AG09309 (cell line): ENCODE results near the gene GPX3.

Experiments
- DNase-seq: peaks from one replicate; pipeline ENCODE4 v3.0.0-alpha.2; 2010; ENCODE audit warnings: low read depth
- H3K4me3 ChIP-seq: 2 replicates; pipeline ENCODE4 v1.5.1; 2011; ENCODE audit warnings: mild to moderate bottlenecking, low read depth, low read length, moderate library complexity; ENCODE audit not compliant: control insufficient read depth
- TF ChIP-seq, protein P1 (sequence below): IDR thresholded peaks from 2 replicates; pipeline ENCODE4 v1.5.1; 2011; ENCODE audit warnings: mild to moderate bottlenecking, low read depth, low read length, inconsistent platforms; ENCODE audit not compliant: insufficient read depth, control insufficient read depth; ENCODE audit errors: missing control alignments

The GPX3 gene

DNA sequence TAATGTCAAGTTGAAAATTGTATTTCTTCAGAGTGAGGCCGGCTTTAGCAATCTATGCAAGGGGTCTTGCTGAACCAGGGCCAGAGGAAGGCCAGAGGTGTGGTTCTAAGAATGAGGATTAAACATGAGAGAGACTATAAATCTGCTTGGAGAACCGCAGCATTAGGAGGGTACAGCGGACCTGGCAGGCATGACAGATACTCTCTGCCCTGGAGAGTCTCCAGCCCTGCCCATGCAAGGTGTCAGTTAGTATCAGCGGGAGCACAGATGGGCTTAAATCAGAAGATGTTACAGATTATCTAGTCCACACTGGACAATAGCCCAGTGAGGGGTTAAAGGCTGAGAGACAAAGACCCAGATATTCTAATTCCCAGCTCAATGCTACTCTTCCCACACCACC is 11.5 kb upstream of the GPX3 start:
- DNase-seq, result no peak

DNA sequence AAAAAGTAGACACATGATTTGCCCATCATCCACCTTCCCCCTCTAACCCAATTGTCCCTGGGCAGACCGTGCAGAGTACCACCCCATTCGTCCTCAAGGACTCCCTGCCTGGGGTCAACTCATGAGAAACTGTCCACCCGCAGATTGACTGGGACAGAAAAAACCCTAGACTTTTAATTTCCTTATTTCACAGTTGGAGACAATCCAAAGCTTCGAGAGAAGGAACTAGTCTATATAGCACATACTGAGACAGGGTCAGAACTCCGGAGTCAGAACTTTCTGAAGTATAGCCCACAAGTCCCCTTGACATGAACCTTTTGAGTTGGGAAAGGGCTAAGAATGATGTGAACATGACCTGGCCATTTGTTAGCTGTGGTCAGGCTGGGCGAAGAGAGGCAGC is 7.5 kb upstream of the GPX3 start:
- no peak overlapping the region for H3K4me3 ChIP-seq
- TF ChIP-seq, protein P1, sequence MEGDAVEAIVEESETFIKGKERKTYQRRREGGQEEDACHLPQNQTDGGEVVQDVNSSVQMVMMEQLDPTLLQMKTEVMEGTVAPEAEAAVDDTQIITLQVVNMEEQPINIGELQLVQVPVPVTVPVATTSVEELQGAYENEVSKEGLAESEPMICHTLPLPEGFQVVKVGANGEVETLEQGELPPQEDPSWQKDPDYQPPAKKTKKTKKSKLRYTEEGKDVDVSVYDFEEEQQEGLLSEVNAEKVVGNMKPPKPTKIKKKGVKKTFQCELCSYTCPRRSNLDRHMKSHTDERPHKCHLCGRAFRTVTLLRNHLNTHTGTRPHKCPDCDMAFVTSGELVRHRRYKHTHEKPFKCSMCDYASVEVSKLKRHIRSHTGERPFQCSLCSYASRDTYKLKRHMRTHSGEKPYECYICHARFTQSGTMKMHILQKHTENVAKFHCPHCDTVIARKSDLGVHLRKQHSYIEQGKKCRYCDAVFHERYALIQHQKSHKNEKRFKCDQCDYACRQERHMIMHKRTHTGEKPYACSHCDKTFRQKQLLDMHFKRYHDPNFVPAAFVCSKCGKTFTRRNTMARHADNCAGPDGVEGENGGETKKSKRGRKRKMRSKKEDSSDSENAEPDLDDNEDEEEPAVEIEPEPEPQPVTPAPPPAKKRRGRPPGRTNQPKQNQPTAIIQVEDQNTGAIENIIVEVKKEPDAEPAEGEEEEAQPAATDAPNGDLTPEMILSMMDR, result no peak
- DNase-seq, result no peak

More for the DNA sequence above, 11.5 kb upstream of the GPX3 start:
- no peak overlapping the region for H3K4me3 ChIP-seq
- TF ChIP-seq, protein P1, result no peak

DNA sequence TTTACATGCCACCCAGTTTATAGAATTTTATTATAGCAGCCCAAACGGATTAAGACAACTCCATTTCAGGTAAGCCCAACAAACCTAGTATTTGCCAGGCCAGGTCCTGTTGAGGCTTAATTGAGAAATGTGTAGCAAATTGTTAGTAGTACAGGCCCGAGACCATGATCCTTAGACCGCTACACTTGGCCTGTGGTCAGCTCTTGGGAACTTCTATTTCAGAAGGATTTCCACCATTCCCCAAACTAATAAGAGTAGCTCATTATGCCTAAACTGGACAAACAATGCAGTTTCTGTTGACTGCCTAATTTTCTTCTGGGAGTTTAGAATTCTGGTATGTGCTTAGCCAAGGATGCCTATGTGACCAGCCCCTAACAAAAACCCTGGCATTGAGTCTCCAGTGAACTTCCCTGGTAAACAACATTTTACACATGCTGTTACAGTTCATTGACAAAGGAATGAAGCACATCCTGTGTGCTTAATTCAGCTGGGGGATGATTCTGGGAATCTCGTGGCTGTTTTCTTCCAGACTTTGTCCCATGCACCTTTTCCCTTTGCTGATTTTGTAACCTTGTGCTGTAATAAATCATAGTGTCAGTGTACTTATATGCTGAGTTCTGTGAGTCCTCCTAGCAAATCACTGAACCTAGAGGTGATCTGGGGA is 5.6 kb upstream of the GPX3 start:
- DNase-seq, result no peak
- no peak overlapping the region for H3K4me3 ChIP-seq

DNA sequence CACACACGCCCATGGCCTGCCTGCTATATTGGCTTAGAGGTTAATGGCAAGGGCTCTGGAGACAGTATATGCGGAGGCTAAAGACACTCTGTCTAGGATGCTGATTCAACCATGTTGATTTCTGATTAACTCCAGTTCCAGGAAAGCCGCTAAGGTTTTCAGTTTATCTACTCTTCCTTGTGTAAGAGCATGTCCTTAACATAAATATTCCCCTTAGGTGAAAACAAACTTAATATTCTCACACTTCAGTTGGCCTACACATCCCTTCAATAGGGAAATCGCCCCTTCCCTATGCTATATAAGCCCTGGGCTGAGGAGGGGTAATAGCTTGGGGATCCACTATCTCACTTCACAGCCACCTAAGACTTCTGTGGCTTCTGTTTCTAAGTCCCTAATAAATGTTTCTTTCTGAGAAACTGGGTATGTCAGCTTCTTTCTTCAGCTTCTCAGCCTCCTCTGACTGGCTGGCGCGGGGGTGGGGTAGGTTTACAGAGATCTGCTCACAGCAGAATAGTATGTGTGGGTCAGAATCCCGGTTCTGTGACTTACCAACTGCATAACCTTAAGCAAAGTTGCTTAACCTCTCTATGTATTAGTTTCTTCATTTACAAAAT is 4.3 kb upstream of the GPX3 start:
- no peak overlapping the region for H3K4me3 ChIP-seq
- DNase-seq, result no peak
- TF ChIP-seq, protein P1, result no peak

More for the DNA sequence above, 5.6 kb upstream of the GPX3 start:
- TF ChIP-seq, protein P1, result no peak

DNA sequence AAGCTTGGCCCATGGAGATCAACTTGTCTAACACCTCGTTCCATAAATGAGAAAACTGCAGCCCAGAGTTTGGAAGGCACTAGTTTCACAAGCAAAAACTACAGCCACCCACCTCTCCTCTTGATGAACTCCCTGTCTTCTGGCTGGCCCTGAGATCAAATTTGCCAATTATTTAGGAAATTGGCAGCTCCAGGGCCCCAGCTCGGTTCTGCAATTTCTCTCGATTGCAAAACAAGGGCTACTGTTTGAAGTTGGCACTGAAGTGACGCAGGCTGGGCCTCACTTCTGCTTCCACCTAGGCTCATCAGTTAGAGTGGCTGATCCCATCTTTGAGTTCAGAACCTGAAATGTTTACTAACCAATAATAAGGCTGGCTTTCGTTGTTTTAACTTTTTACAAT is 3.7 kb upstream of the GPX3 start:
- TF ChIP-seq, protein P1, result no peak
- no peak for DNase-seq
- H3K4me3 ChIP-seq, result no peak overlapping the region

DNA sequence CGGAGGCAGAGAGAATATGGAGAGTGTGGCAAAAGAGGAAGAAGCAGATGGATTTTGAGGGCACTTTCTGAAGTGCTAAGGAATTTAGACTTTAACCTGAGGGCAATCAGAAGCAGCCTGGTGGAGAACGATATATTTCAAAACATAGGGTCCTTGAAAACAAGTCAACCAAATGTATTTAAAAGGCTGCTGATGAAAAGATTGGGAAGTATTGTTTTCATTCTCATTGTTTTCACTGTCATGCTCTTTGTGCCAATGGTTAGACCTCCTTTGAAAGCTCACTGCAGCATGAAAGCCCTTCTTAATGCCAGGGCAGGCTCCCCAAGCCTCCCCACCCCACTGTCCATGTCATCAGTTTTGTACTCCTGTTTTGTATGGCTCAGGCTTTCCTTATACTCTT is 2.5 kb upstream of the GPX3 start:
- no peak overlapping the region for H3K4me3 ChIP-seq
- DNase-seq, result no peak
- TF ChIP-seq, protein P1, result no peak
